ENCODE results near the gene GSN.

The GSN gene

DNA sequence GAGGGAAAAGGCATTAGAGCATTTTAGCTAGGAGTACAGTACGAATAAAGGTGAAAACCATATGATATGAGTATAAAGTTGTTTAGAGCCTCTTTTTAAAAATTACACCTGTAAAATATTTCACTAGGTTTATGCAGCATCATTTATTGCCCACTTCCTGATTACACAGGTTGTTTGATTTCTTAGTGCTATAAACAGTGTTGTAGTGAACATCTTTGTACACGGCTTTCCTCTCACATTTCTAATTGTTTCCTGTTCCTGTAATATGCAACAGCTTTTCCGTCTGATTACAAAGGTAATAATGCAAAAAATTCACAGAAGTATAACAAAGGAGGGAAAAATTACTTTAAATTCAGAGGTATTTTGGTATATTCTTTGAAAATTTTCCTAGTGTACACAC lies 89.0 kb downstream of the GSN start:
- no peak for DNase-seq

DNA sequence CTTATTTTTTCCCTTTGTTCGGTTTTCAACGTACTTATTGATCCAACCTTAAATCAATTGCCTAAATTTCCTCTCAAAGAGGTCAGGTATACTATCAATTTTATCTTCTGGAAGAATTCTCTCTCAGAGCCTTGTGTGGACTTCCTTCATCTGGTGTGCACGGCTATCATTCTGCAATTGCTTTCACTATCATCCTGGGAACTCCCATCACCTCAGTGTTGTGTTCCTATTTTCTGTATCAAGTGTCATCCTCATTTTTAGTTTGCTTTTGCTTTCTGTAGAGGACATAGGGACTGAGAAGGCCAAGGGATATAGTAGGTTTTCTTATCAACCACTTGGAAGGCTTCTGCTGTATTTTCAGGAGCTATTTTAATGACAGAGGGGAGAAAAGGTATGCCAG lies 90.8 kb downstream of the GSN start:
- no peak for DNase-seq

DNA sequence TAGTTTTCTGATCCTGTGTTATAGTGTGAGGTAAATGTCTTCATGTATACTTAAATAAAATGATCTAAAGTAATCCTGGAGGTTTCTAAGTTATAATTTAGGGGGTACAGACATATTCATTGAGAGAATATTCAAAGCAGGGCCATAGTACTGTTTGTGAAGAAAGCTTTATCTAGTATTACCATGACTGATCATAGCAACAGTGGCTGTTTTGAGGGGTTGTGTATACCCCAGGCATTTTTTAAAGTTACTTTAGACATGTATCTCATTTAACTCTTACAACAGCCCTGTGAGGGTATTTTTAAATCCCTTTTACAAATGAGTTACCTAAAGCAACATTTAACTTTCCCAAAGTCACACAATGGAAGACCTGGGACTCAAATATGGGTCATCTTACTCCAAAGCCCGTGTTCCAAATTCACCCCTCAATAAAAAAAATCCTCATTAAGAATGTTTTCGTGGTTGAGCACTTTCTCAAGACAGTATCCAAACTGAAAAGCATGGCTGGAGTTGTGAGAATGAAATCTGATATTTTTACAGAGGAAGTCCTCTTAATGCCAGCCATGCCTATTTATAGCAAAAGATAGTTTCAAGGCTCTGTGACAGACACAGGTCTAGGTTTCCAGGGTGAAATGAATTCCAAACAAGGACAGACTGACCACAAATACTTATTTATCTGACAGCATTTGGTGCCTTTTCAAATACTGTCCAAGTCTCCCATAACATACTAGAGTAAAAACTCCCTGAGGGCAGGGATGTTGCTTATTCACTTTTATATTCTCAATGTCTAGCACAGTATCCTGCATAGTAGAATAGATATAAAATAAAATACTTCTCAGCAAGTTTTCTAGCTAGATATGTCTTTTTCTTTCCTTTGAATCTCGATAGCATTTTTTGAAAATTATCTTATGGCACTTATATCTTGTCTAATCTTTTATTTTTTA lies 91.7 kb downstream of the GSN start:
- no peak for DNase-seq

DNA sequence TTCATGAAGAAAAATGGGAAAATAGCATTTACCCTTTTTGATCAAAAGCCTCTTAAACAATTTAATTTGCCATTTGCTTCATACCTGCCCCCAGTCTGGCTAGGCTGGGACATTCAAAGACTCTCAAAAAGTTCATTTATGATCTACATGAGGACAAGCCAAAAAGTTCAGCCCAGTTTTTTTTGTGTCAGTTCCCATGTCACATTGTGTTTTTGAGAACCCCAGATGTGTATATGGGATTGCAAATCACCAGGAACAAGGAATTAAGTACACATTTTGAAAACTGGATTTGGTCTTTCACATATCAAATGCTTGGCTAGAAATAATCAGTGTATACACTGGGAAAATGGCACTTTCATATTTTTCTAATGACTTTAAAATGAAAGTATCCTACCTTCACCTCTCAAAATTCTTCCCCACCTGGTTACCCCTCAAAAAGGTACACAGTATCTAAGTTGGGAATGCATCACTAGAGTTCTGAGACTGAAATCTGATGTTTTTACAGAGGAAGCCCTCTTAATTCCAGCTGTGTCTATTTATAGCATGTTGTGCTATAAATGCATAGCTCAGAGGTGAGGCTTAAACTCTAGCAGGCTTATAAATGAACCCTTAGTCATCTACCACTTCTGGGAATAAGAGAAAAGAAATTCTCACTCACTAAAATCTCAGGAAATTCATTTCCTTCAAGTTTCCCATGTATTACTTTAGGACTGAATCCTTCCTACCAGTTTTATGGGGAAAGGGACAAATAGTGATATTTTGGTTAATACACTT lies 92.8 kb downstream of the GSN start:
- no peak for DNase-seq

DNA sequence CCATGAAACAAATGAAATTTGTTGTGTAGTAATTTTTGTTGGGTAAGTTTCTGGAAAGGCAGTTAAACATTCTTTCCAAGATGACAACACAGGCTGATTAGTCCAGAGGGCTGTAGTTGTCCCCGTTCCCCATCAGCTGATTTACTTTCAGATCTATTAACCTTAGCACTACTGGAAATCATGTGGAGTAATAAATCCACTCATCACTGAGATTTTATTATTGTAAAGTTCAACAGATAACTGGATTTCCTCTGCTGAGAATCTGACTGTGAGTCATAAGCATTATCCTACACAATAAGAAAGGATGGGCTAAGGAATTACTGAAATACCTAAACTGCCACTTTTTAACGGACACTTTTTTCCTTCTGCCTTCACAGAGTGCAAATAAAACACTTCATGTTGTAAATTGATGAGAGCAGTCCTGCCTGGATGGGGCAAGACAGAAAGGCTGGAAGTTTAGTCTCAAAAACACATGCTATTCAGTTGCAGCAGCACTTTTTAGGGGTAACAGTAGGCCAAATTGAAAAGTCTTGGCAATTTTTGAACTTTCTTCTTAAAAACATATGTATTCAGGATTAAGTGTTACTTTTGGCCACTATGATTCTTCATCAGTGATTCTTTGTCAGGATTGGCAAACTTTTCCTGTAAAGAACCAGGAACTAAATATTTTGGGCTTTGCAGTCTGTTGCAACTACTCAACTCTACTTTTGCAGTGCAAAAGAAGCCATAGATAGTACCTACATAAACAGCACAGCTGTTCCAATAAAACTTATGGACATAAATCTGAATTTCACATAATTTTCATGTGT lies 95.1 kb downstream of the GSN start:
- no peak for DNase-seq

DNA sequence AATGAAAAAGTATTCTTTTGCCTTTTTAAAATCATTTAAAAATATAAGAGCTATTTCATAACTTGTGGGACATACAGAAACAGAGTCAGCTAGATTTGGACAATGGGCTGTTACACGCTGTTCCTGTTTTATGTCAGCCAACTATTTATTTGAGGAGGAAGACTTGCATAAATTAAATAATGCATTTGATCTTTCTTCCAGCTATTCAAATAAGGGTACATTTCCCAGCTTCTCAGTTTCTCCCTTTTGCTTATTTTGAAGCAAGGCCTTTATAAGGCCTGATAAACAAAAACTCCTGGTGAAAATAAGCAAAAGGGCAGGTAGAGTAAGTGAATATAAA lies 95.6 kb downstream of the GSN start:
- no peak for DNase-seq

DNA sequence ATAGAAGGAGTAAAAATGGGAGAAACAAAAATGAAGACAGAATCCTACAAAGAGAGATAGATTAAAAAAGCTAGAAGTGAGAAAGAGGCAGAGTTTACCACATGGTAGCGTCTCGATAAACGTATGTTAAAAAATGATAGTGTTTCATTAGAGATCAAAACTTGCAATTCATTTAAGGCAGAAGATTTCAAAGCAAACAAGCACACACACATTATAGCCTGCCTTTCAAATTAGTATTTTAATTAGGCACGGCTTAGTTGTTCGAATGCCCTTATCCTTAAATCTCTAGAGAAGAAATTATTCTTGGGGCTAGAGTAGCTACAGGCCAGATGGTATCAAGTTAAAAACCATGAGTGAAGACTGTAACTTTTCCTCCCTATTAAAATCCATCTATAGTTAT lies 96.1 kb downstream of the GSN start:
- DNase-seq: no peak

DNA sequence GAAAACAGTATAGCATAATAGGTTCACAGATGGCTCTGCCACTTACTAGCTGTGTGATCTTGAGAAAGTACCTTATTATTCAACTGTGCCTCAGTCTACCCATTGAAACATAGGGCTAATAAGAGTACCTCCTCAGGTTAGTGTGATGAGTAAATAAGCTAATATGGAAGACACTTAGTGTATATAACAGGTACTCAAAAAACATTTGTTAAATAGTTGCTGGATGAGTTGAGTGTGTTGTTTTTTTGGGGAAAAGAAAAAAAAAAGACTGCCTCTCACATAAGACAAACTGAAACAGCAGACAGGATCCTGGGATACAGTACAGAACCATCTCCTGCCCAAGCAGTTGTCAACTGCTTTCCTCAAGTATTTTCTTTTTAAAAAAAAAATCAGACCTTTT lies 96.9 kb downstream of the GSN start:
- DNase-seq: no peak

DNA sequence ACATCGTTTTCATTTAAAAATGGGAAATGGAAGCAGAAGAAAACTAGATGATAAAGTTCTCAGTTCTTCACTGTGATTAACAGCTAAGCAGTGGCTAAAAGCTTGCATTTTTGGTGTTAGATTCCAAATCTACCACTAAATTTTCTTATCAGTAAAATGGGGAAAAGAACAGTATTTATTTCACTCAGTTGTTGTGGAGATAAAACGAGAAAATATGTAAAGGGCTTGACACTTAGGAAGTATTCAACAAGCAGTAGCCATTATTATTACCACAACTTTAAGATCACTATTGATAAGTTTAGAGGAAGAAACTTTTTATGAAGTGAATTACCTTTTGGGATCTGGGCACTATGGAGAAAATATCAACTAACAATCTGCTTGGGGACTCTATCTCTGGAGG lies 97.6 kb downstream of the GSN start:
- no peak for DNase-seq

DNA sequence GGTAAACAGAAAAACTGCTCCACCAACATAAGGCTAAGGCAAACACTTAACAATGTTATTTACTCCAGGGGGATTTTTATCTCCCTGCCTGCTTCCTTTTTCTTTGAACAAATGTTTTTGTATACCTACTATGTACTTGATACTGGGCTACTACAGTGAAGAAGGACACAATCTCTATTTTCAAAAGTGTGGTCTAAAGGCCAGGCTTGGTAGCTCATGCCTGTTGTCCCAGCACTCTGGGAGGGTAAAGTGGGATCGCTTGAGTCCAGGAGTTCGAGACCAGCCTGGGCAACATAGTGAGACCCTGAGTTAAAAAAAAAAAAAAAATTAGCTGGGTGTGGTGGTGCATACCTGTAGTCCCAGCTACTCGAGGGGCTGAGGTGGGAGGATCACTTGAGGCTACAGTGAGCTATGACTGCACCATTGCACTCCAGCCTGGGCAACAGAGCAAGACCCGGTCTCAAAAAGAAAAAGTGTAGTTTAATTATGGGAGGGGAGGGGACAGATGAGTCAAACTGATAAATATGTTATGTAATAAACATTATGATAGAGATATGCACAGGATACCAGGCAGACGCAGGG lies 98.7 kb downstream of the GSN start:
- no peak for DNase-seq

DNA sequence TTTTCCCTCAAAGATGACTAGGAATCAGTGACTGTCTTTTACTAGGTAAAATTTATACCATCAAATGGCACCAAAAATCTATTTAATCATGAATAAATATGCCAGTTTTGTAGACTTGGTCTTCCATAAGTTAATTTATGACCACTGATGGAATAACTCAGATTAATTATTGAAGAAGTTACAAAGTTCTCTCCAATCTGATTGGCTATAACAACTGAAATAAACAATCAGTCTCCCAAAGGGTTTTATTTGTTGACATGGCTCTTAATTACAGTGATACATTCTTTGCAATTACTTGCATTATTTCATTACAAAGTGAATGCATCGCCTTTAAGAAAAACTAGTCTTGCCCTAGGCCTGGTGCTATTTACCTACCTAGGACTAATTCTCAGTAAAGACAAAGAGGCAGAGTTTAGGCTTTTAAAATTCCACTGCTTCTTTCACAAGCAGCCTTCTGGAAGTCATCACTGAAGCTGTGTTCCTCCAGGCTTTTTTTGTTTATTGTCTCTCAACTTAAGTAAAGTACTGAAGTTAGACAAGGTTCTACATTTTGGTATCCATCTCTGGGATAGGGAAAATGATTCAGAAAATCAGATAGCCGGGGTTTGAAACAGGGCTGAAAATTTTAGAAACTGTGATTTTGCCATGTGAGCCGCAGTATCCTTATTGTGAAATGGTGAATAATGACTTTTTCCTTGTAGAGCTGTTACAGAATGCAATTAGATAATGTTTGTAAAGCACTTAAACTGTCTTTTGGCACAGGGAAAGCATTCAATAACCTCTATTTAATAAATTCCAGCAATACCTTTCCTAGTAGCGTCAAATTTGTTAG lies 99.6 kb downstream of the GSN start:
- no peak for DNase-seq

DNA sequence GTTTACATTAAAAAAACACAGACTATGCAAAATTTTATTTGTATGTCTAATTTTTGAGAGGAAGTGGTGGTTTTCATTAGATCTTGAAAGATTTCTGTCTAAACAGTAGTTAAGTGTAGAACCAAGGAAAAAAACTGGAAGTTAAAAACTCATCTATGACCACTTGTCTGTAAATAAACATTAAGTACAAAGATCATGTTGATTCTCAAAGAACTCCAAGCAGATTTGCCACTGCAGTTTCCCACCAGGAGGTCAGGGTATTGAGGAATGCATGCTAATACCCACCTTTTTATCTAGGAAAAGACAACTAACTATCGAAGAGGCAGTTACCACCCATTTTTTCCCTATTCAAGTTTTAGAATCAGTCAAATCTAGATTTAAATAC lies 100.2 kb downstream of the GSN start:
- DNase-seq: no peak

DNA sequence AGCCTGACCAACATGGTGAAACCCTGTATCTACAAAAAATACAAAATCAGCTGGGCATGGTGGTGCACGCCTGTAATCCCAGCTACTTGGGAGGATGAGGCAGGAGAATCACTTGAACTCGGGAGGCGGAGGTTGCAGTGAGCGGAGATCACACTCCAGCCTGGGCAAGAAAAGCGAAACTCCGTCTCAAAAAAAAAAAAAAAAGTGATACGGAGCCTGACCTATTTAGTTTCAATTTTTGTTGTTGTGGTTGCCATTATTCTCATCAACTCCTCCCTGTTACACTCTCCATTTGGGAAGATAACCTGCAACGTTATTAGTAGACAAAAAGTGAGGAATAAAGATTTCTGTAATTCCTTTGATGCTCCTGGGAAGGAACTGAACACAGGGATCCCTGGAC lies 100.8 kb downstream of the GSN start:
- DNase-seq: no peak

DNA sequence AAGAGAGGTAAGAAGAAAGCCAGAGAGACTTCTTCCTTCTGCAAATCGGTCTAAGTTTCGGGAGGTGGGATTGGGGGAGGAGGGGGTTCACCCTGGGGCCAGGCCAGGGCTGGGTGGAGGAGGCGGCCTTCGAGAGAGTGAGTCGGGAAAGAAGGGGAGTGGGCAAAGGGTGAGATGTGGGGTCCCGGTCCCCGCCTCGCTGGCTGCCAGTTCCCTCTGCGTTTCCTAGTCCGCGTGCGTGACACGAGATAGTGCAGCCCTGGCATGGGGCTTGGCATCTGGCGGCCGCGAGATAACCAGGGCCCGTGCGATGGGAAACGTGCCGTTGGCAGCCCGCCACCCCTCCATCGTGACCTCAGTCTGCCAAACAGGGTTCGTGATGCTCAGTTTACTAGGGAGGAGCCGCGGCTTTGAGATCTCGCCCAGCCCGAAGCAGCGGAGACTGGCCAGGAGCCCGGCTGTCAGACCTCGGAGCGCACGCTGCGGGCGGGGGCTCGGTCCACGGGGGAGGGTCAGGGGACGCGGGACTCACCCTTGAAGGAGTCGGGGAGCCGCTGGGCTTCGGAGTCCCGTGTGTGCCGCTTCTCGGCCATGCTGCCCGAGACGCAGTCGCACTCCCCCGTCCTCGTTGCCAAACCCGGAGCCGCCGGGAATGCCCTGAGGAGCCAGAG lies 101.8 kb downstream of the GSN start, which contains the start of gene STOM:
Gene STOM (minus strand): TSS at position 656 of the 671 bp plus-strand sequence. CDS start 63 bp downstream, at position 593.
- DNase-seq: peak; percentile 87

DNA sequence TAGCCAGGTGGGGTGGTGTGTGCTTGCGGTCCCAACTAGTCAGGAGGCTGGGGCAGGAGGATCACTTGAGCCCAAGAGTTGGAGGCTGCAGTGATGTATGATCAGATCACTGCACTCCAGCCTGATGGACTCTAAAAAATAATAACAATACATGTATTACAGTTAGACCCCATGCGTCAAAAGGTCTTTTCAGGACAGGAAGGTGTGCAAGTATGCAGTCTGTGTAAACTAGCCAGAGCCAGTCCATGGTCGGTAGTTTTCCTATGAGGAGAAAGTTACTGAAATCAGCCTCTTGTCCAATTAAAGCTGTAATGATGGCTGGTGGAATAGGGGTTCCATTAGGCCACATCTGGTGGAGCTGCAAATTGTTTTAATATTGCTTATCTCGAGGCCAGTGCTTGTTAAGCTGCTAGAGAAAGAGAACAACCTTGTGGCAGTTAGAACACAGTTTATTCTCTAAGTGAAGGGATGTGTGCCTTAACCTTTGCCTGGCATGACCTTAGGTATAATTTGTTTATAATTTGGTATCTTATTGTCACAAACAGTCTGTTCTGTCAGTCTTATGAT lies 103.6 kb downstream of the GSN start:
- DNase-seq: no peak

DNA sequence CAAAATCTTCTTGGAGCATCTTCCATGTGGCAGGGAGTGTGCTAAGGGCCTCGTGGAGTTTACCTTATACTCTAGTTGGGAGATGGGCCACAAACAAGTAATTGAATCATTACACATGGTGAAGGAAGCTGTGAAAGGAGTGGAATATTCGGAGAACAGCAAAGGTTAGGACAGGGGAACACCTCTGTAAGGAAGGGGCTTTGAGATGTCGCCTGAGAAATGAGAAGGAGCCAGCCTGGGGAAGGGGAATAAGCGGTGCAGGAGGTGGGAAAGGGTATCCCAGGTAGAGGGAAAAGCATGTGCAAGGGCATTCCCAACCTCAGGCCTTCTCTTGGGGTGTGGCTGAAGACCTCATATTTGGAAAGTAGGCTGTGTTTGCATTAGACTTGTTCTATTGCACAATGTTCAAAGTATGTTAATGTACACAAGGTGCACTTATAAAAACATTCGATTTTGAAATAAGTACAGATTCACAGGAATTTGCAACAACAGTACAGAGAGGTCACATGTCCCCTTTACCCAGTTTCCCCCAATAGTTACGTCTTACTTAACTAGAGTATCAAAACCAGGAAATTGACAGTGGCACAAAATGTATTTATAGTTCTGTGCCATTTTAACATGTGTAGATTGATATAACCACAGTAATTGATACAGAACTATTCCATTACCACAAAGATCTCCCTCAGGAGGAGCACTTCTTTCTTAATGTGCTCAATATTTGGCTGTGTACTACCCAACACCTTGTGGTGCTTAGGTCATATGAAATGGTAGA lies 104.5 kb downstream of the GSN start:
- no peak for DNase-seq

DNA sequence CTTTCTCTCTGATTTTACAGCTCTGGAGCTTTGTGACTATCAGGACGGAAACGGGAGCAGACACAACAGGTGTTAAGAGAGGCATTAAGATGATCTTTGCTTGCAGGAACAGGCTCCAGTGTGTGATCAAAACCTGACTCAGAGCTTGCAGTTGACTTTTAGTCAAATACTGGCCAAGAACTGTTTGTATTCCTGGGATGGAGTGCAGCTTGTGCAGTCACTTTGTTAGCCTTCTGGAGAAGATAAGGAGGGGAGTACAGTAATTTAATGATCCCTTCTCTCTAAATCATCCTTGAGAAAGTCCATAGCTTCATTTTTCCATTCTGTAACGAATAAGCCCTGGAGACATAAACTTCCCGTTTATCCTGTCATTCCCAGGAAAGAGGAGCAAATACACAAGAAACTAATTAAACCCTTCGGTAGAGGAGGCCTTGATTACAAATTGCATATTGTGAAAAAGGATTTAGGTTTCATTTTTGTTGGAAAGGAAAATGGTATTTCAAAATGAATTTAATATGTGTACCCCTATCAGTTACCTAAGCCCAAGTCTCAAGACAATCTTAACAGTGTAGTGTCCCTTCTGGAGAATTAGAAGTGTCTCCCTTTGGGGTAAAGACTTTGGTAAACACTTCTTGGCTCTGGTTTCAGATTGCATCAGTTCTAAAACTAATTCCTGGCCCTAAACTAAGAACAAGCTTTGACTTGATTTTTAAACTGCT lies 105.2 kb downstream of the GSN start:
- no peak for DNase-seq

DNA sequence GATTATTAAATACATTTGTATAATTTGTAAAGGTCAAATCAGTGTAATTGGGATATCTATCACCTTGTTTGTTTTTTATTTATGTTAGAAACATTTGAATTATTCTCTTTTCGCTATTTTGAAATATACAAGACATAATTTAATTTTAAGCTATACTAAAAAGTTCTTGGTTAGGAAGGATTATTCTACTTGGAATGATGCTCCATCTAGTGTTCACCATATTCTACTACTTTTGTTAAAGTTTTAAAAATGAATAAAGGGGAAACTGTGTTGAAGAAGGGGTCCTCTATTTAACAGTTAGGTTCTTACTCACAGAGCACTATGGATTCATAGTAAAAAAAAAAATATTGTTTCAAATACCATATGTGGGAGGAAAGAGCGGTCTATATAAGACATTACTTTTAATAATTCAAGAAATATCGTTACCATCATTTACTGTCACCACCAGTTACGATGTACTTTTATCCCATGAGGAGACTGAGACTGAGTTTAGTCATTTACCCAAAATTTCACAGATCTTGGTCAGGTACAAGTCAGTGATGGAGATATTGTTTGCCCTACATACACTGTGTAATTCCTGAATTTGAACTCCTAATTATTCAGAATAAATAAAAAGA lies 108.4 kb downstream of the GSN start:
- no peak for DNase-seq

DNA sequence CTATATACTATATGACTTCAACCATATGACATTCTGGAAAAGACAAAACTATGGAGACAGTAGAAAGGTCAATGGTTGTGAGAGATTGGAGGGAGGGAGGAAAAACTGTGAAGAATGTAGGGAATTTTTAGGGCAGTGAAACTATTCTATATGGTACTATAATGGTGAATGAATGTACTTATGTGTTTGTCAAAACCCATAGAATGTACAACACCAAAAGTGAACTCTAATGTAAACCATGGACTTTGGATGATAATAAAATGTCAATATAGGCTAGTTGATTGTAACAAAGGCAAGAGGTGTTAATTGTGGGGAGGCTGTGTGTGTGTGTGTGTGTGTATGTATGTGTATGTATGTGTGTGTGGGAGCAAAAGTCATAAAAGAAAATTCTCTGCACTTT lies 112.9 kb downstream of the GSN start:
- no peak for DNase-seq
